H1 (cell line): ENCODE measurements around the gene EGFLAM. TPM values are rescaled to one million over a fixed set of nuclear protein-coding genes. Genes with fewer than 3 reads are reported as not detected.
A peak's percentile ranks its signal among the peaks of the same experiment; 100 is the strongest.

Source experiments
- CTCF ChIA-PET: fragments of 300-600 bp; sonication (Branson Sonifier 250); formaldehyde crosslinking; loops from one replicate; lab custom pipeline; 2021; ENCODE audit not compliant: partially characterized antibody; lab: Charles Lee
- POLR2A ChIA-PET: fragments of 300-600 bp; sonication (Branson Sonifier 250); formaldehyde crosslinking; loops from one replicate; lab custom pipeline; 2021; ENCODE audit warnings: inconsistent platforms; ENCODE audit not compliant: partially characterized antibody; lab: Charles Lee
- DNase-seq, 2 experiments: peaks; one replicate each; pipeline versions ENCODE4 v3.0.0 to v3.0.0-alpha.2; 2010 to 2022; ENCODE audit warnings: low spot score in 2 of 2, low read depth in 1 of 2, mixed read lengths in 1 of 2
- FAIRE-seq: peaks from 2 replicates; lab custom pipeline; 2011; peaks lifted over from hg19 to GRCh38; lab: Jason Lieb, UNC
- H2AFZ ChIP-seq: 2 replicates; pipeline ENCODE4 v1.8.1; 2012; ENCODE audit warnings: low read length, inconsistent platforms
- H2AK5ac ChIP-seq: 2 replicates; pipeline ENCODE4 v1.6.1; 2013; ENCODE audit warnings: low read depth, low read length
- H2BK120ac ChIP-seq: replicated peaks from 2 replicates; pipeline ENCODE3; 2013; ENCODE audit warnings: low read depth, low read length, inconsistent platforms
- H2BK12ac ChIP-seq: 2 replicates; pipeline ENCODE4 v1.6.1; 2013; ENCODE audit warnings: low read depth, low read length
- H2BK15ac ChIP-seq: 2 replicates; pipeline ENCODE4 v1.6.1; 2013; ENCODE audit warnings: low read length
- H2BK20ac ChIP-seq: 2 replicates; pipeline ENCODE4 v1.6.1; 2013; ENCODE audit warnings: low read length
- H2BK5ac ChIP-seq: 2 replicates; pipeline ENCODE4 v1.6.1; 2013; ENCODE audit warnings: low read depth, low read length
- H3K14ac ChIP-seq: 2 replicates; pipeline ENCODE4 v1.6.1; 2013; ENCODE audit warnings: inconsistent platforms; ENCODE audit not compliant: insufficient read length
- H3K18ac ChIP-seq: 2 replicates; pipeline ENCODE4 v1.6.1; 2013; ENCODE audit warnings: low read length; ENCODE audit errors: extremely low read depth
- H3K23ac ChIP-seq: 2 replicates; pipeline ENCODE4 v1.6.1; 2013; ENCODE audit warnings: inconsistent platforms; ENCODE audit not compliant: insufficient read length
- H3K23me2 ChIP-seq: 2 replicates; pipeline ENCODE4 v1.6.1; 2013; ENCODE audit warnings: low read depth, low read length
- H3K27ac ChIP-seq: 2 replicates; pipeline ENCODE4 v1.6.1; 2011; ENCODE audit warnings: low read depth, low read length, inconsistent platforms
- H3K27me3 ChIP-seq, 4 experiments: replicated peaks in 1 of 4; 1 replicate in 1 of 4; 2 replicates in 3 of 4; pipeline versions ENCODE4 v1.6.1 to v1.8.1; 2011 to 2013; ENCODE audit warnings: low read length in 3 of 4, mild to moderate bottlenecking in 3 of 4, inconsistent platforms in 2 of 4, mixed read lengths in 2 of 4, moderate library complexity in 1 of 4; ENCODE audit not compliant: control insufficient read depth in 3 of 4, insufficient read depth in 3 of 4; ENCODE audit errors: extremely low read depth in 1 of 4
- H3K36me3 ChIP-seq, 4 experiments: 2 replicates each; pipeline versions ENCODE4 v1.6.1 to v1.8.1; 2011 to 2013; ENCODE audit warnings: mild to moderate bottlenecking in 4 of 4, low read length in 3 of 4, moderate library complexity in 2 of 4, control low read depth in 1 of 4, inconsistent platforms in 1 of 4; ENCODE audit not compliant: insufficient read depth in 4 of 4, control insufficient read depth in 2 of 4
- H3K4ac ChIP-seq: replicated peaks from 2 replicates; pipeline ENCODE3; 2013; ENCODE audit warnings: low read length, low read depth, mixed read lengths, inconsistent platforms; ENCODE audit not compliant: insufficient read length
- H3K4me1 ChIP-seq, 4 experiments: replicated peaks in 1 of 4; 1 replicate in 1 of 4; 2 replicates in 3 of 4; pipeline versions ENCODE4 v1.6.1 to v1.8.1; 2011 to 2013; ENCODE audit warnings: low read length in 3 of 4, inconsistent platforms in 2 of 4, mixed read lengths in 1 of 4; ENCODE audit not compliant: insufficient read depth in 4 of 4, control insufficient read depth in 3 of 4
- H3K4me2 ChIP-seq, 2 experiments: 2 replicates each; pipeline versions ENCODE4 v1.6.1 to v1.8.1; 2011 to 2013; ENCODE audit warnings: low read depth in 2 of 2, low read length in 2 of 2, control low read depth in 1 of 2, inconsistent platforms in 1 of 2, mild to moderate bottlenecking in 1 of 2; ENCODE audit not compliant: insufficient read depth in 1 of 2
- H3K4me3 ChIP-seq, 4 experiments: fragments of 200-600, 300-600 bp in 1 of 4; sonication (generic), shearing (Covaris generic), sonication (Bioruptor Twin) in 1 of 4; 2 replicates each; pipeline versions ENCODE4 v1.5.1 to v1.8.1; 2011 to 2016; ENCODE audit warnings: low read length in 4 of 4, low read depth in 3 of 4, control low read depth in 2 of 4, inconsistent platforms in 2 of 4, mild to moderate bottlenecking in 2 of 4, mixed read lengths in 1 of 4, moderate library complexity in 1 of 4; ENCODE audit not compliant: insufficient read depth in 2 of 4; ENCODE audit errors: extremely low read depth in 1 of 4
- H3K56ac ChIP-seq: replicated peaks from 2 replicates; pipeline ENCODE3; 2013; ENCODE audit warnings: low read depth, mild to moderate bottlenecking, mixed read lengths, low read length, inconsistent platforms; ENCODE audit not compliant: insufficient read length
- H3K79me1 ChIP-seq: 2 replicates; pipeline ENCODE4 v1.6.1; 2013; ENCODE audit warnings: low read depth, low read length, control low read depth
- H3K79me2 ChIP-seq, 2 experiments: 2 replicates each; pipeline versions ENCODE4 v1.6.1 to v1.8.1; 2012 to 2013; ENCODE audit warnings: low read length in 2 of 2, mild to moderate bottlenecking in 2 of 2, inconsistent platforms in 1 of 2; ENCODE audit not compliant: insufficient read depth in 2 of 2, control insufficient read depth in 1 of 2
- H3K9ac ChIP-seq, 4 experiments: replicated peaks in 1 of 4; 1 replicate in 1 of 4; 2 replicates in 3 of 4; pipeline versions ENCODE4 v1.6.1 to v1.8.1; 2011 to 2013; ENCODE audit warnings: low read depth in 3 of 4, low read length in 3 of 4, control low read depth in 2 of 4, mild to moderate bottlenecking in 2 of 4, moderate library complexity in 2 of 4, inconsistent platforms in 1 of 4; ENCODE audit errors: extremely low read depth in 1 of 4
- H3K9me3 ChIP-seq, 2 experiments: 2 replicates each; pipeline versions ENCODE4 v1.6.1 to v1.8.1; 2012 to 2013; ENCODE audit warnings: mild to moderate bottlenecking in 2 of 2, moderate library complexity in 2 of 2, control low read depth in 1 of 2, inconsistent platforms in 1 of 2, low read depth in 1 of 2, low read length in 1 of 2, mixed read lengths in 1 of 2; ENCODE audit not compliant: insufficient read depth in 2 of 2
- H4K20me1 ChIP-seq, 2 experiments: replicated peaks in 1 of 2; 2 replicates each; pipeline versions ENCODE3 to v1.8.1; 2011 to 2013; ENCODE audit warnings: inconsistent platforms in 2 of 2, low read length in 2 of 2, mild to moderate bottlenecking in 1 of 2; ENCODE audit not compliant: insufficient read depth in 2 of 2, control insufficient read depth in 1 of 2
- H4K5ac ChIP-seq: 2 replicates; pipeline ENCODE4 v1.6.1; 2013; ENCODE audit warnings: low read length, low read depth, mixed read lengths, inconsistent platforms; ENCODE audit not compliant: insufficient read length
- H4K8ac ChIP-seq: 2 replicates; pipeline ENCODE4 v1.8.0; 2013; ENCODE audit warnings: mild to moderate bottlenecking, moderate library complexity, low read length, inconsistent platforms; ENCODE audit not compliant: insufficient read depth; ENCODE audit errors: extremely low read depth
- H4K91ac ChIP-seq: replicated peaks from 2 replicates; pipeline ENCODE3; 2013; ENCODE audit warnings: low read length, mixed read lengths, inconsistent platforms; ENCODE audit not compliant: insufficient read length
- CTCF ChIP-seq, 3 experiments: IDR thresholded peaks; 1 replicate in 2 of 3; 2 replicates in 1 of 3; pipeline versions ENCODE4 v1.5.1 to v1.6.1; 2011; ENCODE audit warnings: low read length in 3 of 3, mild to moderate bottlenecking in 3 of 3, inconsistent platforms in 2 of 3, low read depth in 1 of 3, moderate library complexity in 1 of 3; ENCODE audit not compliant: insufficient read depth in 1 of 3; ENCODE audit errors: control extremely low read depth in 1 of 3
- RFX5 ChIP-seq: IDR thresholded peaks from 2 replicates; pipeline ENCODE4 v1.6.1; 2011; ENCODE audit warnings: low read depth, low read length, improper control_type of control experiment, borderline replicate concordance
- SIN3A ChIP-seq, 2 experiments: IDR thresholded peaks in 1 of 2; conservative IDR thresholded peaks in 1 of 2; 2 replicates each; pipeline ENCODE4 v1.6.1; 2011 to 2012; ENCODE audit warnings: low read length in 2 of 2, improper control_type of control experiment in 1 of 2, low read depth in 1 of 2, mild to moderate bottlenecking in 1 of 2
- WGBS, 2 experiments: shearing (Covaris generic) in 1 of 2; methylation state at CpG; one replicate each; pipeline versions ENCODE4 v1.1.6 to v1.1.7; 2013 to 2015; ENCODE audit warnings: low lambda C conversion rate in 2 of 2, mixed read lengths in 2 of 2, inconsistent platforms in 1 of 2, low coverage in 1 of 2, missing lambda C conversion rate in 1 of 2; ENCODE audit not compliant: insufficient replicate concordance in 2 of 2, insufficient coverage in 1 of 2, insufficient read length in 1 of 2; ENCODE audit errors: extremely low coverage in 1 of 2, missing lambda C conversion rate in 1 of 2; 5-methylcytosine and 5-hydroxymethylcytosine counted together
- polyA plus RNA-seq, 7 experiments: library from polyadenylated mRNA; depleted of rRNA in 3 of 7; stranded (reverse) in 5 of 7; unstranded in 2 of 7; fragments of >200 nt in 5 of 7; fragments of 200-250 nt in 2 of 7; gene quantifications; 1 replicate in 5 of 7; 2 replicates in 1 of 7; 4 replicates in 1 of 7; pipeline versions ENCODE4 v1.2.1 to v1.2.3, GENCODE V29; 2011 to 2013; ENCODE audit warnings: missing spikeins in 2 of 7, mixed read lengths in 2 of 7
- total RNA-seq: library from RNA; stranded (reverse); fragmentation: NEBNext Ultra II Directional; extraction: Animal tissue kit (Norgen Biotek cat#: 25700); gene quantifications from 2 replicates; pipeline ENCODE4 v1.2.1, GENCODE V29; 2021

The EGFLAM gene
- total and polyA plus RNA-seq, 2 of the 8 experiments (the other 6 are each of a cell fraction or from before 2014, with no cell fraction given), result 0.20 to 0.24 TPM

GRCh38 chr5:38483805-38484398 is 225.5 kb downstream of the EGFLAM start:
- TF ChIP-seq CTCF (IDR thresholded peaks at IDR 0.05; ENCODE audit: control extremely low read depth in 1 of 3, insufficient read depth in 1 of 3, low read depth in 1 of 3, low read length in 3 of 3) (peak in 2 of 3 experiments; percentile 8 to 10; a peak in 1 of 4 replicates), SIN3A (conservative IDR thresholded peaks at IDR 0.05 in 1 of 2, IDR thresholded peaks at IDR 0.05 in 1 of 2; ENCODE audit: low read depth in 1 of 2, low read length in 2 of 2) (no peak), RFX5 (no peak)
- 90% methylated on average over 10 of the region's 10 CpGs; no CpG with 5 or more reads in 1 of the 2 experiments for WGBS, 2 experiments
- Histone ChIP-seq H2BK20ac (no peak overlapping the region), H2AFZ (no peak overlapping the region), H3K79me1 (no peaks in the 10 kb centered on the region), H3K56ac (no peak overlapping the region), H3K4ac (no peak overlapping the region), H2AK5ac (no peak overlapping the region), H4K8ac (no peak overlapping the region), H2BK12ac (no peak overlapping the region), H3K14ac (no peak overlapping the region), H3K4me2 (no peak overlapping the region), H2BK5ac (no peak overlapping the region), H3K36me3 (peaks cover 0 to 6% (median 1%) of the 10 kb centered on the region in 4 experiments; a peak in 2 of 8 replicates), H4K91ac (no peak overlapping the region), H3K27ac (no peak overlapping the region), H2BK15ac (no peak overlapping the region), H4K20me1 (no peaks in the 10 kb centered on the region), H3K9ac (no peak overlapping the region), H2BK120ac (no peak overlapping the region), H3K4me3 (no peak overlapping the region), H3K23ac (no peak overlapping the region), H3K9me3 (no peaks in the 10 kb centered on the region), H3K4me1 (no peaks in the 10 kb centered on the region), H3K79me2 (no peaks in the 10 kb centered on the region), H3K18ac (no peak overlapping the region), H3K23me2 (no peaks in the 10 kb centered on the region), H3K27me3 (no peaks in the 10 kb centered on the region), H4K5ac (no peak overlapping the region)
- POLR2A ChIA-PET, result no interaction called here
- CTCF ChIA-PET, result interaction anchor here (0.6 to 3.6 kb wide), 6 partner anchors 11 to 834 kb away, joined by 3 to 11 read pairs (median 3); no protein-coding TSS in a partner anchor
- FAIRE-seq (no peak), DNase-seq (no peak)
